VCaP (cell line): ENCODE results near the gene LIPJ.

Experiments used
- H3K27ac ChIP-seq: fragments of 450-650 bp; 2 replicates; pipeline ENCODE4 v1.5.1; 2017
- TF ChIP-seq, protein P1 (sequence below): fragments of 450-650 bp; conservative IDR thresholded peaks from 2 replicates; pipeline ENCODE4 v1.5.1; 2017; ENCODE audit warnings: mild to moderate bottlenecking, moderate library complexity

Gene LIPJ

DNA sequence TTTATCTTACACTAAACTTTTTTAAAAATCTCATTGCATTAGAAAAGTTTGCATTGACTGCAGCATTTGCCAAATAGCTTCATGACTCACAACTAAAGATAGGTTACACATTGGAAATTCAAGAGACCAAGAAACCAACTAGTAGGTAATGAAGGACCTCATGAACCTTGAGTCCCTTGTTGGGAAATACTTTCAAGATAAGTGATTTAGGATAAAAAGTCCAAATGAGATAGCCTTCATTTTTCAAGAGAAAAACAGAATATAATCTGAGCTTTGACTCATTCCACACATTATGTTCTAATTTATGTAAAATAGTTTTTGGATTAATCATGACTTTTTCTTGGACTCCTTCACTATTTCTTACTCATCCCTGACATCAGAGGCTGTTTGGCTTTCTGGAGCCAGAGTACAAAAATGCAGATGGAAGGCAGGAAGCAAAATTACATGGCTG lies 64.6 kb downstream of the LIPJ start:
- TF ChIP-seq, protein P1, sequence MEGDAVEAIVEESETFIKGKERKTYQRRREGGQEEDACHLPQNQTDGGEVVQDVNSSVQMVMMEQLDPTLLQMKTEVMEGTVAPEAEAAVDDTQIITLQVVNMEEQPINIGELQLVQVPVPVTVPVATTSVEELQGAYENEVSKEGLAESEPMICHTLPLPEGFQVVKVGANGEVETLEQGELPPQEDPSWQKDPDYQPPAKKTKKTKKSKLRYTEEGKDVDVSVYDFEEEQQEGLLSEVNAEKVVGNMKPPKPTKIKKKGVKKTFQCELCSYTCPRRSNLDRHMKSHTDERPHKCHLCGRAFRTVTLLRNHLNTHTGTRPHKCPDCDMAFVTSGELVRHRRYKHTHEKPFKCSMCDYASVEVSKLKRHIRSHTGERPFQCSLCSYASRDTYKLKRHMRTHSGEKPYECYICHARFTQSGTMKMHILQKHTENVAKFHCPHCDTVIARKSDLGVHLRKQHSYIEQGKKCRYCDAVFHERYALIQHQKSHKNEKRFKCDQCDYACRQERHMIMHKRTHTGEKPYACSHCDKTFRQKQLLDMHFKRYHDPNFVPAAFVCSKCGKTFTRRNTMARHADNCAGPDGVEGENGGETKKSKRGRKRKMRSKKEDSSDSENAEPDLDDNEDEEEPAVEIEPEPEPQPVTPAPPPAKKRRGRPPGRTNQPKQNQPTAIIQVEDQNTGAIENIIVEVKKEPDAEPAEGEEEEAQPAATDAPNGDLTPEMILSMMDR: no peak
- no peak overlapping the region for H3K27ac ChIP-seq

- TF ChIP-seq, protein P1: no peak
- H3K27ac ChIP-seq: no peak overlapping the region
Measured at GRCh38 chr10:88652616-88653015, 66.1 kb downstream of the LIPJ start.
